ENCODE results near the gene DUOX1. TPM values are rescaled to one million over a fixed set of nuclear protein-coding genes. Genes with fewer than 3 reads are reported as not detected.
A peak's percentile ranks its signal among the peaks of the same experiment; 100 is the strongest.
"Not testable (repeated sequence)": the region's sequence is repeated elsewhere in the genome, so short reads cannot be mapped to it uniquely, and the experiment has no call there.

The DUOX1 gene
- not detected for total RNA-seq (2013)
- polyA plus RNA-seq = under 1 TPM in 1 of 3 donors, not detected in 2; 0.22 TPM
- polyA minus RNA-seq = not detected in 2 replicates
- total RNA-seq = 0 to 2.0 (median 0.08) reads per million in 11 experiments

DNA sequence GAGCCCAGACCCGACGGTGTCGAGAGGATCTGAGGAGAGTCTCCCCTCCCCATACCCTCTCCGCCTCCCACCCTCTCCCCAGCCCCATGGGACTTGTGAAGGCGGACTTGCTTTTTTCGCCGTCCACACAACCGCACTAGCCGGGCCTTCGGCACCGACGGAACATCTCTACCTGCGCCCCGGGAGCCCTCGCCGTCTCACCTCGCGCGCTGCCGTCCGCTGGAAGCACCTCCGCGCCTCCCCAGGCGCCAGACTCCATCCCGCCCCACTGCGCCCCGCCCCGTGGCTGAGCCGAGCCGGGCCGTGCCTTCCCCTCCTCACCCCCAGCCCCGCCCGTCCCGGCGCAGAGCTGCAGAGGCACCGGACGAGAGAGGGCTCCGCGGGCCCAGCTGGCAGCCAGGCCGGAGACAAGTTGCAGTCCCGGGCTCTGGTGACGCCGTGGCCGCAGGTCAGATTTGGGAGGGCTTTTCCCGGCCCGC lies at the start of gene DUOX1, which contains the start of gene DUOXA1:
DUOX1 (plus strand) TSS at position 344 of the 479 bp plus-strand sequence. CDS start 1,973 bp downstream, outside the sequence.
DUOXA1 (minus strand) TSS at position 229 of the 479 bp plus-strand sequence. CDS start 6,865 bp downstream, outside the sequence.
- H3K36me3 Mint-ChIP-seq = no peaks in the 10 kb centered on the region
- H3K27ac ChIP-seq (ENCODE audit: low read depth in 1 of 2, low read length in 2 of 2) = no peak within 1 kb of the TSS
- H4K20me1 ChIP-seq (ENCODE audit: insufficient read depth, low read length) = no peaks in the 10 kb centered on the region
- H3K27me3 Mint-ChIP-seq (ENCODE audit: low read depth in 3 of 3) = peaks cover 75 to 90% (median 89%) of the 10 kb centered on the region in 3 donors
- no peaks in the 10 kb centered on the region for H3K79me2 ChIP-seq (ENCODE audit: insufficient read depth, low read length)
- WGBS (ENCODE audit: insufficient coverage) = 6% methylated on average over 36 of the region's 46 CpGs
- peak within 1 kb of the TSS; percentile 55 for H3K4me2 ChIP-seq (replicated peaks; ENCODE audit: extremely low read depth, low read length, poor library complexity, severe bottlenecking)
- H3K9ac ChIP-seq (ENCODE audit: insufficient read depth, low read length, poor library complexity, severe bottlenecking) = no peak within 1 kb of the TSS
- peak within 1 kb of the TSS; percentile 50 for H2AFZ ChIP-seq (ENCODE audit: insufficient read depth, low read depth, low read length, poor library complexity, severe bottlenecking)
- H3K36me3 ChIP-seq (replicated peaks in 1 of 2; ENCODE audit: control insufficient read depth in 1 of 2, insufficient read depth in 2 of 2, low read length in 2 of 2) = no peaks in the 10 kb centered on the region
- H3K4me1 Mint-ChIP-seq = peaks cover 11% of the 10 kb centered on the region
- peaks cover 0 to 13% (median 2%) of the 10 kb centered on the region in 7 donors for H3K9me3 Mint-ChIP-seq
- H3K4me3 ChIP-seq (replicated peaks in 1 of 3; ENCODE audit: low read depth in 2 of 3, low read length in 3 of 3) = peak within 1 kb of the TSS in 1 of 3 experiments; percentile 51
- H3K9me3 ChIP-seq (replicated peaks in 1 of 2; ENCODE audit: control insufficient read depth in 1 of 2, insufficient read depth in 1 of 2, low read length in 2 of 2) = peaks cover 0 to 19% of the 10 kb centered on the region in 2 donors
- peaks cover 61 to 82% of the 10 kb centered on the region in 2 donors for H3K27me3 ChIP-seq (ENCODE audit: control insufficient read depth in 2 of 2, insufficient read depth in 2 of 2, low read length in 2 of 2)
- DNase-seq = no peak
- peak within 1 kb of the TSS in 1 of 7 donors; percentile 73 for H3K27ac Mint-ChIP-seq
- intact Hi-C loops (cut with micrococcal nuclease) = no loop called here
- TF ChIP-seq, protein P1, sequence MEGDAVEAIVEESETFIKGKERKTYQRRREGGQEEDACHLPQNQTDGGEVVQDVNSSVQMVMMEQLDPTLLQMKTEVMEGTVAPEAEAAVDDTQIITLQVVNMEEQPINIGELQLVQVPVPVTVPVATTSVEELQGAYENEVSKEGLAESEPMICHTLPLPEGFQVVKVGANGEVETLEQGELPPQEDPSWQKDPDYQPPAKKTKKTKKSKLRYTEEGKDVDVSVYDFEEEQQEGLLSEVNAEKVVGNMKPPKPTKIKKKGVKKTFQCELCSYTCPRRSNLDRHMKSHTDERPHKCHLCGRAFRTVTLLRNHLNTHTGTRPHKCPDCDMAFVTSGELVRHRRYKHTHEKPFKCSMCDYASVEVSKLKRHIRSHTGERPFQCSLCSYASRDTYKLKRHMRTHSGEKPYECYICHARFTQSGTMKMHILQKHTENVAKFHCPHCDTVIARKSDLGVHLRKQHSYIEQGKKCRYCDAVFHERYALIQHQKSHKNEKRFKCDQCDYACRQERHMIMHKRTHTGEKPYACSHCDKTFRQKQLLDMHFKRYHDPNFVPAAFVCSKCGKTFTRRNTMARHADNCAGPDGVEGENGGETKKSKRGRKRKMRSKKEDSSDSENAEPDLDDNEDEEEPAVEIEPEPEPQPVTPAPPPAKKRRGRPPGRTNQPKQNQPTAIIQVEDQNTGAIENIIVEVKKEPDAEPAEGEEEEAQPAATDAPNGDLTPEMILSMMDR (IDR thresholded peaks at IDR 0.05) = no peak
- peak within 1 kb of the TSS; percentile 32 to 81 for H3K4me3 Mint-ChIP-seq
- H3K4me1 ChIP-seq (ENCODE audit: control insufficient read depth in 1 of 2, insufficient read depth in 2 of 2, low read length in 2 of 2) = peaks cover 9 to 11% of the 10 kb centered on the region in 2 donors

DNA sequence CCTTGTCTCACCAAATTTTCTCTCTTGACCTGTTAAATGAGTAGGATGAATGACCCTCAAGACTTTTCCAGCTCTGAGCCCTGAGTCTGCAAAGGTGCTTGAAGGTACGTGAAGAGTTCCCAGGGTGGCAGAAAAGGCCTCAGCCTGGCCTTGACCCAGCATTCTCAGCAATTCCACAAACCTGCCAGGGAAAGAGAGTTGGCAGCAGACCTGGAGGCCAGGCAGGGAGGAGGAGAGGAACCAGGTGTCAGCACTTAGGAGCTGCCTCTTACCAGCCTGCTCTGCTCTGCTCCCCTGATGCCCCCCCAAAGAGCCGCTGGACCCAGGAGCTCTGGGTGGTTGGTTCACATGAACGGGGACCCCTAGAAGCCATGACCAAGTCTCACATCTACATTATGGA lies 49.2 kb upstream of the DUOX1 start:
- H3K27me3 Mint-ChIP-seq (ENCODE audit: low read depth in 3 of 3); DNase-seq; intact Hi-C loops (cut with micrococcal nuclease): not testable (repeated sequence)

DNA sequence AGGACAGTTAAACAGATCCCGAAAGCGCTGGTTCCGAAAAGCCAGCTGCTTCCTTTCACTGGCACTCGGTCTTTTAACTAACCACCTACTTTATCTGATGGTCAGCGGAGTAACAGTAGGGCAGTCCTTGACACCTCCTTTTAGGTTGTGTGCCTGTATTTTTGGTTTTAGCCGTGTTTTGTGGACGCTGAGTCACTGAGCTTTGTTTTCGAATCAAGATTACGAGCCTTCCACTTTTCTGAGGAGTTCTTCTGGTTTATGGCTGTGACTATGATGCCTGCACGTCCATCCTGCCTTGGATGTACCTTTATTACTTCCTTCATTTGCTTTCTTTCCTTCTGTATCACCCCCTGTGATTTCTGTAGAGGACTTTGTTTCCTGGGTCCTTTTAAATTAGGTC lies 47.4 kb upstream of the DUOX1 start:
- H3K9me3 Mint-ChIP-seq; H3K36me3 Mint-ChIP-seq; H3K4me3 ChIP-seq (replicated peaks in 1 of 3; ENCODE audit: low read depth in 2 of 3, low read length in 3 of 3); H3K79me2 ChIP-seq (ENCODE audit: insufficient read depth, low read length); H4K20me1 ChIP-seq (ENCODE audit: insufficient read depth, low read length); H3K4me1 Mint-ChIP-seq; H3K4me1 ChIP-seq (ENCODE audit: control insufficient read depth in 1 of 2, insufficient read depth in 2 of 2, low read length in 2 of 2); H3K27ac ChIP-seq (ENCODE audit: low read depth in 1 of 2, low read length in 2 of 2); H2AFZ ChIP-seq (ENCODE audit: insufficient read depth, low read depth, low read length, poor library complexity, severe bottlenecking); H3K36me3 ChIP-seq (replicated peaks in 1 of 2; ENCODE audit: control insufficient read depth in 1 of 2, insufficient read depth in 2 of 2, low read length in 2 of 2); intact Hi-C loops (cut with micrococcal nuclease); H3K27me3 ChIP-seq (ENCODE audit: control insufficient read depth in 2 of 2, insufficient read depth in 2 of 2, low read length in 2 of 2); H3K27ac Mint-ChIP-seq; H3K9ac ChIP-seq (ENCODE audit: insufficient read depth, low read length, poor library complexity, severe bottlenecking); H3K9me3 ChIP-seq (replicated peaks in 1 of 2; ENCODE audit: control insufficient read depth in 1 of 2, insufficient read depth in 1 of 2, low read length in 2 of 2); H3K4me2 ChIP-seq (replicated peaks; ENCODE audit: extremely low read depth, low read length, poor library complexity, severe bottlenecking); H3K4me3 Mint-ChIP-seq; H3K27me3 Mint-ChIP-seq (ENCODE audit: low read depth in 3 of 3); DNase-seq: not testable (repeated sequence)
- WGBS (ENCODE audit: insufficient coverage) = no CpG with 5 or more reads among the region's 10 CpGs

More for the DNA sequence above, 49.2 kb upstream of the DUOX1 start:
- H3K27ac ChIP-seq (ENCODE audit: low read depth in 1 of 2, low read length in 2 of 2); H3K27ac Mint-ChIP-seq; H4K20me1 ChIP-seq (ENCODE audit: insufficient read depth, low read length); H3K4me1 Mint-ChIP-seq; H3K9ac ChIP-seq (ENCODE audit: insufficient read depth, low read length, poor library complexity, severe bottlenecking); H3K4me1 ChIP-seq (ENCODE audit: control insufficient read depth in 1 of 2, insufficient read depth in 2 of 2, low read length in 2 of 2); H3K36me3 Mint-ChIP-seq; H3K4me3 ChIP-seq (replicated peaks in 1 of 3; ENCODE audit: low read depth in 2 of 3, low read length in 3 of 3); H2AFZ ChIP-seq (ENCODE audit: insufficient read depth, low read depth, low read length, poor library complexity, severe bottlenecking); H3K4me3 Mint-ChIP-seq; H3K9me3 ChIP-seq (replicated peaks in 1 of 2; ENCODE audit: control insufficient read depth in 1 of 2, insufficient read depth in 1 of 2, low read length in 2 of 2); H3K9me3 Mint-ChIP-seq; H3K79me2 ChIP-seq (ENCODE audit: insufficient read depth, low read length); H3K36me3 ChIP-seq (replicated peaks in 1 of 2; ENCODE audit: control insufficient read depth in 1 of 2, insufficient read depth in 2 of 2, low read length in 2 of 2); H3K27me3 ChIP-seq (ENCODE audit: control insufficient read depth in 2 of 2, insufficient read depth in 2 of 2, low read length in 2 of 2); H3K4me2 ChIP-seq (replicated peaks; ENCODE audit: extremely low read depth, low read length, poor library complexity, severe bottlenecking): not testable (repeated sequence)
- WGBS (ENCODE audit: insufficient coverage) = 83% methylated on average over 1 of the region's 3 CpGs

Data from CD14-positive monocyte (primary cell).